NCI-H510A treated with DMSO at 0.1 percent for 48 hours (cell line): ENCODE results near the gene USP40.

Experiments
- DNase-seq: peaks from one replicate; lab custom pipeline; 2025; lab: John Stamatoyannopoulos, UW

Gene USP40

DNA sequence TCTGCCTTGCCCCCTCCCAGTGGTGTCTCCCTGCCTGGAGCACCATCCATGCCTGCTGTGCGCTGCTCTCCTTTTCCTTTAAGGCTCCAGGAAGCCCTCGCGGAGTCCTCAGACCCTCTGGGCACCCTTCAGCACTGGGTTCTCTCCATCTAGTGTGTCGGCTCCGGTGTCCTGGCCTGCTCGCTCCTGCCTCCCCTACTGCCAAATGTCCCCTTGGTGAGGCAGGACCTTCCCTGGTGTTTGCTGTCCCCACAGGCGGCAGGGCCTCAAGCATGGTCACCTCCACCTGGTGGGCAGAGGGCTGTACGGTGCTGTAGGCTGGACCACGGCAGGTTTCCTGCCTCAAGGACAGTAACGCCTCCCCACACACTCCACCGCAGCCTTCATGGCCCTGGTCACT lies 122.1 kb downstream of the USP40 start:
- DNase-seq = no peak

DNA sequence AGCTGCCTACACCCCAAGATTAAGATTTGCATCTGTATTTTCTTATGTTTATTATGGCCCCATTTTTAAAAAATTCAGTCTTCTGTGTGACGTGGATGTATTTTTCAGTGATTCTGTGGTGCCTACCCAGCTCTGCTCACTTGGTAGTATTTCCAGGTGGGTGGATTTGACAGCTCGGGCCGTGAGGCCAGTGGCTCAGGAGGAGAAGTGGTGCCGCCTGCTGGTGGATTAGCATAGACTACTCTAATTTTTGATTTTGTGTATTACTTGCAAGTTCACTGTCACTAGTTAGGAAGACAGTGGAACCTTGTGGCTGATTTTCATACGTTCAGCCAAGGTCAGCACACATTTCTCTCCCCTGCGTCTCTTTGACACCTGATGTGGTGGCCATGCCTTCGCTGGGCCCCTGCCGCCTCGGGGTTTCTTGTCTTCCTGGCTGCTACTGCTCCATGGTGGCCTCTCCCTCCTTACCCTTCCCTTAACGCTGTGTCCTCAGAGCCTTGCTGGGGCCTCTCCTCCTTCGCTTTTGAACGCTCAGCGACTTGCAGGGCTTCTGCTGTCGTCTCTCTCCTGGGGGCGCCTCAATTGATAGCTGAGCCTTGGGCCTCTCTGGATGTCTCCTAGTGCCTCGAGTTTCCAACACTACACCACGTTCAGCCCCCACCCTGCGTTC lies 122.9 kb downstream of the USP40 start:
- DNase-seq = peak; percentile 76

DNA sequence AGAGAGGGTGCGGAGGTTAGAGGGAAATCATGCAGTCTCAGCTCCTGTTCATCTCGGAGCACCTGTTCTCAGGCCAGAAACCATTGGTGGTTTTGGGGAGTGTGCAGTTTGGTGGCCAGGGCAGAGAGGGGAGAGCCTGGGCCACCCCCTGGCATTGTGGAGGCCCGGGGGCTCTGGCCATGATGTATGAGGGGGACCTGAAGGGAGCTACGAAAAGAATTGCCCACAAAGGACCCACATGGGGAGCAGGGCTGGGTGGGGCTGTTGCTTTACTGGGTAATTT lies 124.6 kb downstream of the USP40 start:
- no peak for DNase-seq

DNA sequence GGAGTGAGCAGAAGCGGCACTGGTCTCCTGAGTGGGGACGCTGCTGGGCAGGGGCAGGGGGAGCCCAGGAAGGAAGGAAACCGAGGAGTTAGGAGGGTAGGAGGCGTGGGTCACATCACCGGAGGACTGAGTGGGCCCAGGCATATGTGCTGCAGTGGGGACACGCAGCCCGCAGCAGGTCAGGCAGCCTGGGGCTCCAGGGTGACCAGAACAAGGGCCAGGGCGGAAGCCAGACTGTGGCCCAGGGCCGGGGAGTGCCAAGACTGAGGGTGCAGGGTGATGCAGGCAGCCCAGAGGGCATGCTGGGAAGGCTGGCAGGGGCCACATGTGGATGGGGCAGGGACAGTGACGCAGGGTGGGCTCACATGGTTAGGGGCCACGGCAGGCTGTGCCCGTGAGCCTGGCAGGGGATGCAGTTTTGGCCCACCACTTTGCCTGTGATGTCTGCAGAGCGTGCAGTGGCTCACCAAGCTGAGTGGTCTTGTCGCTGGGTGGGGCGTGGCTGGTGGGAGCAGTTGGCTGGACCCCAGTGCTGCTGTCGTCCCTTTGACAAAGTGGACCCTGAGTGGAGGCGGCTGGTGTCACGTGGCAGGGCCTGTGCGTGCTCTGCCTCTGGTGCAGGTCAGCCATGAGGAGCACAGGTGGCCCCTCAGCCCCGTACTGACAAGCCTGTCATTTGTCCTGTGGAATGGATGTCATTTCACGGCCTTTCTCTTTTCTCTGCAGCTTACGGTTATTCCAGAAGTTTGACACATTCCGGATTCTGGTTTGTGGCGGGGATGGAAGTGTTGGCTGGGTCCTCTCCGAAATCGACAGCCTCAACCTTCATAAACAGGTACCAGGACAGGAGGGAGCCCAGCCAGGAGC lies 125.2 kb downstream of the USP40 start:
- no peak for DNase-seq

DNA sequence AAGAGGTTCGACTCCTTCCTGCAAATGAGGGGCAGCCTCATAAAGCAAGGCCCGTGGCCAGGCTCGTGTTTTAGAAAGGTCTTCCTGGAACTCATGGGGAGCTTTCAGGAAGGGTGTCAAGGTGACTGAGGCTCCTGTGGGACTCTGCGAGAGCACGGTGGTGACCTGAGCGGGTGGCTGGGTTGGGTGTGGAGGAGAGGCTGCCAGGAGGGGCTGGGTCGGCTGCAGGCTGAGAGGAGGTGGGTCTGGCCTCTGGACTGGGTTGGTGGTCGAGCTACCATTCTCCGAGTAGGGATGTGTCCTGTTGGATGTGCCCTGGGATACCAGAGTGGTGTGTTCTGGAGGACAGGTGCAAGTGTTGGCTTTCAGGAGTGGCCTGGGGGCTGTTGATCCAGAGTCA lies 125.9 kb downstream of the USP40 start:
- no peak for DNase-seq

DNA sequence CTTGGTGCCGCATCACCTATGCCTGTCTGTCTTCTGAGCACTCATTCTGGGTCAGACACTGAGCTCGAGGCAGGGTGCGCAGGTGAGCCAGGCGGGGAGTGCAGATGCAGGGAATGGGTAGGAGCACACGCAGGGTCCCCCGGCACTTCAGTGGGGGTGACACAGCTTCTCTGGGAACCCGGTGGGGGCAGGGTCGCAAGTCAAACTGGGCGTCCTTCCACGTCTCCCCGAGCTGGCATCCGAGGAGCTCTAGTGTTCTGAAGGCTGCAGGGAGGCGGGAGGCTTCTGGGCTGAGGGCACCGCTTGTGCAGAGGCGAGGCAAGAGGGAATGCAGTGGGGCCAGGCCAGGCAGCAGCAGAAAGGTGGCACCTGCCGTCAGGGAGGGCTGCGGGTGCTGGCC lies 126.3 kb downstream of the USP40 start:
- no peak for DNase-seq

DNA sequence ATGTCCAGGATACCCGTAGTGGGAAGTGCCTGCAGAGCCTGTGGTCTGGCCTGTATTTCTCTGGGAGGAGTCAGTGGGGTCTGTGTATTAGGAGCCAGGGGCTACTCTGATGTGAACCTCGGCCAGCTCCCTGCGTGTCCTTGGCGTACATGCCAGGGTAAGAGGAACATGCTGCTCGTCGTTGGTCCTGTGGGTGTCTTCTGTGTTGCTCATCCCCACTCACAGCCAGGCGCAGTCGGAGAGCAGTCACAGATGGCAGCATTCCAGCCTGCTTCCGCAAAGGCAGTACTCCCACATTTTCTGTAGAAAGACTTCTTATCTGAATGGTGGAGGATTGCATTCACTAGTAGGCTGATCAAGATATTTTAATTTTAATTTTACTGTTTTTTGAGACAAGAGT lies 127.4 kb downstream of the USP40 start:
- DNase-seq = no peak

DNA sequence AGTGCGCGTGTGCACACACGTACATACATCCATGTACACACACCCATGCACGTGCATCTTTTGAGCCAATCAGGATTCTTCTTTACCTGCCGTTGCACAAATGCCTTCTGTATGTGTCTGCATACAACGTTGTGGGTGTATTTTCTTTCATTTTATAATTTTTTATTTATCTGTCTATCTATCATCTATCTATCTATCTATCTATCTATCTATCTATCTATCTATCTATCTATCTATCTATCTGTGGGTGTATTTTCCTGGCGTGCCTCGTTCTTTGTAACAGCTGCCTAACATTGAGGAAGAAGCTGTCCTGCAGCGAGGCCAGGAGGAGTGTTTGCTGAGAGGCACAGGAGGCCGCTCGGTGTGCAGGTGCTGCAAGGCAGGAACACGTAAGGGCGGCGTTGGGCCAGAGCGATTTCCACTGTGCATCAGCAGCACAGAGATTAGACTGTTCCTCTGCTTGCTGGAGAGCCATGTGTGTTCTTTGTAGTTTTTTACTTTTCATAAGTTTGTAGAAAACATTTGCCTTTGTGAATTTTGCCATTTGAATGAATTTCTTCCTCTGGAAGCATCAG lies 127.9 kb downstream of the USP40 start:
- no peak for DNase-seq

DNA sequence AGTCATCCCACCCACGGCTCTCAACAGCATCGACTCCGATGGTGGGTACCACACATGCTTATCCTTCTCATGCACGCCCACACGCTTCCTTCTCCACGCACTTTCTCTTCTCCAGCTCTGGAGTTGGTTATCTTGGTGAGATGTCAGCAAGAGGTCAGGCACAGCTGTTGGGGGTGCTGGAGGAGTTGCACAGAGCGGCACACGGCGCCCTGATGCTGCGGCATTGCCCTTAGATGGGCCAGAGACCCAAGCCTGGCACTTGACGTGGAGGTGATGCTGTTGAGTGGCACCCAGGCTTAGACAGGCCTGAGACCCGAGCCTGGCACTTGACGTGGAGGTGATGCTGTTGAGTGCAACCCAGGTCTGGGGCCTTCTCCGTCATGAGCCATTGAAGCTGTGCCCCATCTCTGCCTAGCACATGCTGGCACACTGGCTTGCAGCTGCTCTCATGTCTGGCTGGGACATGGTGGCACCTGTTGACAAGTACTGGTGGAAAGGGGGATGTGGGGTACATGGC lies 129.1 kb downstream of the USP40 start:
- no peak for DNase-seq

DNA sequence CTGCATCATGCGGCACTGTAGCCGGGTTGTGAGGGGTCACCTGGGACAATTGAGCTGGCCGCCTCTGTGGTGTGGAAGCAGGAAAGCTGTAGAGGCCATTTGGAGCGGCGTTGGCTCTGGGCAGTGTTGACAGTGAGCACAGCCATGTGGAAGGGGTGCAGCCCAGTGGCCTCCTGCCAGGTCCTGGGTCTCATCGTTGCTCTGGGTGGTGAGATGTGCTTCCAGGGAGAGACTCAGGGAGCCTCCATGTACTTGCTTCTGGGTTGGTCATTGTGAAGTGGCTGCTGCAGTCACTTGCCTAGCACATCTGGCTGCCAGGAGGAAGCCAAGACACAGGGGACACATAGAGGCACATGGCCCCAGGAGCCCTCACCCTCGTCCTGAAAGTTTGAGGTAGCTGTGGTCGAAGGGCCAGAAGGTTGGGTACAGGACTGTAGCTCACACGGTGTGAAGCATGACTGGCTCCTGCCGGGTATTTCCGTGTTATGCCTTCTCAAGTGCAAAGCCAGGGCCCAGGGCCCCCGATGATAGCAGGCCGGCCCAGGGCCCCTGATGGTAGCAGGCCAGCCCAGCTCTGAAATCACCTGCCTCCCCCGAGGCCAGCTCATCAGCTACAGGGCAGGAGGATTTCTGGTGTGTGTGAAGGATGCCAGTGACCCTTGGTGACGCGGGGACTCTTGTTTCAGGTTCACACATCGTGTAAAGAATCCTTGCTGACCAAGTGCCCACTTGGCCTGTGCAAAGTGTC lies 129.7 kb downstream of the USP40 start:
- no peak for DNase-seq

DNA sequence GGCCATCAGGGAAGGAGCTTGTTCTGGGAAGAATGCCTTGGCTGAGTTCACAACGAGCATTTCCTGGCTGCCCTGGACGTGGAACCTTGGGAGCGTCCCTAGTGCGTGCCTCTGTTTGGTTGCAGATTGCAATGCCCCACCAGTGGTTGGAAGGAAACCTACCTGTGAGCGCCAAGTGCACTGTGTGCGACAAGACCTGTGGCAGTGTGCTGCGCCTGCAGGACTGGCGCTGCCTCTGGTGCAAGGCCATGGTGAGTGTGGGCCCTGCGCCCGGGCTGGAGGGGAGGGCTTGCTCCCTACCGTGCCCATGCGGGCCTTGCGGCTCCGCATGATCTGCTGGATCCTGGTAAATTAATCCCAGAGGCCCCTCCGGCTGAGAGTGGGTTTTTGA lies 130.4 kb downstream of the USP40 start:
- DNase-seq = no peak

DNA sequence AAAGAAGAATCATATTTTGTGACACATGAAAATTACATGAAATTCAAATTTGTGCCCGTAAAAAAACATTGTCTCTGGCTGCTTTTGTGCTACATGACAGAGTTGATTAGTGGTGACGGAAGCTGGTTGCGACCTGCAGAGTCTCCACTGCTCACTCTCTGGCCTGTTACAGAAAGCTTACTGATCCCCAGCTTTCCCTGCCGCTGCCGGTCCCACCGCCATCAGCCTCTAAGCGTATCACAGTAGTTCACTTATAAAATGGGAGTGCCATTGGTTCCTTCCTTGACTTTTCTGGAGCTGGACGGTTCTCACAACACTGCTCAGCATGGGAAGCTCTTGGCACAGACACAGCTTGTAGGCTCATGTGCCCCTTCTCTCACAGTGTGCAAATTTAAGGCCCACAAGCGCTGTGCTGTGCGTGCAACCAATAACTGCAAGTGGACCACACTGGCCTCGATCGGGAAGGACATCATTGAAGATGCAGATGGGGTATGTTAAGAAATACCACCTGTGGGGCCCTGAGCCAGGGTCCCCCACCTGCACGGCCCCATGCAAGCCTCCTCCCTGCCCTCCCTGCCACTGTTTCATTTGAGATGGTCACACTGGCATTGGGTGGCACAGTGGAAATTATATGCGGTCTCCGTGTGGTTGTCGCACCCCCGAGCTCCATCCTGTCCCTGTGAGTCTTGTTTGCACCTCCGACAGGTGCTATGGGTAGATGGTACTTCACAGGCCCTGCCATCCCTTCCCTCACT lies 131.0 kb downstream of the USP40 start:
- no peak for DNase-seq

DNA sequence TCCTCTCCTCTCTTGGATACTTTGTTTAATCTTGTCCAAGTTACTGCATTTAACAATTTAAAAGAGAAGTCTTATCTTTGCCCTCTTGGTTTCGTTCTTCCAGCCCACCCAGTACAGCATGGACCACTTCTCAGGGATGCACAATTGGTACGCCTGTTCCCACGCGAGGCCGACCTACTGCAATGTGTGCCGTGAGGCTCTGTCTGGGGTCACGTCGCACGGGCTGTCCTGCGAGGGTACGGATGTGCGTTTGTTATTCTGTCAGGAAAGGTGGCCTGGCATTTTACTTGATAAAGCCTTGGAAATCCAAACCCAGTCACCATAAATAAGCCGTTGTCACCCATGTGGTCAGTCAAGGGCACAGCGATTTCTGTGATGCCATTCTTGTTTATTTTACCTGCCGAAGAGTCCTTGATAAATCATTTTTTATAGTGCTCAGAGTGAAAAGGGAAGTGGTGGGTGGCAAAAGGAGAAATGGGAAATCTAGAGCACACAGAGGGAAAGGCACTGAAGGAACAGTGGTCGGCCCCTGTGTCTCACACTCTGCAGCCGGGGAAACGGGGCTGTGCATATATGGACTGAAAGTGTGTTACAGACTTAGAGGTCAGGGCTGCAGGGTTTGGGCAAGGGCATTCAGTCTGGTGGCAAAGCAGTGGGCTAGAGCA lies 131.8 kb downstream of the USP40 start:
- DNase-seq = no peak

DNA sequence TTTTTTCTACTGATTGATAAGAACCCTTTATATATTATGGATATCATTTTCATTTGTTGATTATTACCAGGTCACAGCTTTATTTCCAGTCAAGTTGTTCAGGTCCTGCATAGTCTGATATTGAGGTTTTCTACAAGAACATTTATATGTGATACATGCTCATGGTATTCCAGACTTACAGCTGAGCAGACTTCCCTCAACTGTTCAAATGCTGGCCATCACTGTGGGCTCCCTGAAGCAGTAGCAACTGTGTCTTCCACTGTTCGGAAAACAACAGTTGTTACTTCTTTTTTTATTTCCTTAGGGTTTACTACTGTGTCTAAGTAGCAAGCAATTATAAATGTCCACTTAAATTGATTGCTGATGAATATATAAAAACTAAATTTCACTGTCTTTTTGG lies 132.8 kb downstream of the USP40 start:
- no peak for DNase-seq

DNA sequence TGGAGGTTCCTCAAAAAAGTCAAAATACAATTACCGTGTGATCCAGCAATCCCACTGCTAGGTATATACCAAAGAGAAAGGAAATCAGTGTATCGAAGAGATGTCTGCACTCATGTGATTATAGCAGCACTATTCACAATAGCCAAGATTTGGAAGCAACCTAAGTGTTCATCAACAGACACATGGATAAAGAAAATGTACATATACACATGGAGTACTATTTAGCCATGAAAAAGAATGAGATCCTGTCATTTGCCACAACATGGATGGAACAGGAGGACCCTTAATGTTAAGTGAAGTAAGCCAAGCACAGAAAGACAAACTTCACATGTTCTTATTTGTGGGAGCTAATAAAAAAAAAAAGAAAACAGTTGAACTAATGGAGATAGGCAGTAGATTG lies 133.6 kb downstream of the USP40 start:
- no peak for DNase-seq

DNA sequence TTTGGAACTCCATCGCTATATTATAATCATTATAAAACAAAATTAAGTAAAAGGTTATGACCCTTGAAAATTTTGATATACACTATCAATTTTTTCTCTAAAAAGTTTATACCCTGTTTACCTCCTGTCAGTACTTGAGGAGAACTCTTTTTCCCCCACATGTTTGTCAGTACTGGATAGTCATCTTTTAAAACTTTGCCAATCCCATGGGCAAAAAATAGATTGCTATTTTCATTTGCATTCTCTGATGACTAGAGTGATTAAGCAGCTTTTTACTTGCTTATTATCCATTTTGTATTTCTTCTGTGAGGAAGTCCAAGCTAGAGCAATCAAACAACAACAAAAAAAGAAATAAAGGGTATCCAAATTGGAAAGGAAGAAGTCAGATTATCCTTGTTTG lies 135.9 kb downstream of the USP40 start:
- no peak for DNase-seq

DNA sequence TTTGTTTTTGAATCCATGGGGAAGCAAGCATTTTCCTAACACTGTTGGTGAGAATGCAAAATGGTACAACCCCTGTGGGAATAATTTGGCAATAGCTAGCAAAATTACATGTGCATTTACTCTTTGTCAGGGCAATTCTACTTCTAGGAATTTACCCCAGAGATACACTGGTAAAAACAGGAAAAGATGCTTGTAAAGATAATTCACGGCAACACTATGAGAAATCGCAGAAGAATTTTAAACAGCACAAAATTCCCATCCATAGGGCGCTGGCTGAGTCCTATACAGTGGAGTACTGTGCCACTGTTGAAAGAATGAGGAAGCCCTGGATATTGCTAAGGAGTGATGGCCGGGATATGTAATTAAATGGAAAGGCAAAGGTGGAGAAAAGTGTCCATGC lies 136.5 kb downstream of the USP40 start:
- no peak for DNase-seq

DNA sequence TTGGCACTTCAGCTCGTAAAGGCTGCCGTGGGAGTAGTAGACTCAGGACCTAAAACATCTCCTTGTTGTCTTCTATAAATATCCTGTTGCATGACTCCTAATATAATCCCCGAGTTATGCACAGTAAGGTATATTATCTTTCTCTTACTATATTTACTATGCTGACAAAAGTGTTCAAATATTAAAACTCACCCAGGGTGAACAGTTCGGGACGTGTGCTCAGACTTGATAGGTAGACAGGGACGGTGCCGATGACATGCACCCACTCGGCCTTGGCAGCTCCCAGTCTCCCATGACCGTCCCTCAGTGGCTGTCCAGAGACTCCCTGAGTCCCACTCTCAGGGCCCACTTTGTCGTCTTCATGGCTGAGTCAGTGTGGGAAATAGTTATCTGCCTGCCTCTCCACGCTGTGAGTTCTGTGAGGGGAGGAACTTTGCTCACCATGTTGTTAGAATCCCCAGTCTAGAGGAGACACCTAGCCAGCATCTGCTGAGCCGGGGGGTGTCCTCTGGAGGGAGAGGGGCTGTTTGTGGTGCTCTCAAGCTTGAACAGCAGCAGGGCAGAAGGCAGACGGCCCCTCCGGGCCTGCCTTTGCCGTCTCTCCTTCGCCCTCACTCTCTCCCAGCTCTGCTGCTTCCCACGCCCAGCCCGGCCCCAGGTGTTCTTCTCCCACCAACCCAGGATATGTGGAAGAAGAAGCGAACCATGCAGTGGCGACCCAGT lies 137.2 kb downstream of the USP40 start:
- DNase-seq = no peak

DNA sequence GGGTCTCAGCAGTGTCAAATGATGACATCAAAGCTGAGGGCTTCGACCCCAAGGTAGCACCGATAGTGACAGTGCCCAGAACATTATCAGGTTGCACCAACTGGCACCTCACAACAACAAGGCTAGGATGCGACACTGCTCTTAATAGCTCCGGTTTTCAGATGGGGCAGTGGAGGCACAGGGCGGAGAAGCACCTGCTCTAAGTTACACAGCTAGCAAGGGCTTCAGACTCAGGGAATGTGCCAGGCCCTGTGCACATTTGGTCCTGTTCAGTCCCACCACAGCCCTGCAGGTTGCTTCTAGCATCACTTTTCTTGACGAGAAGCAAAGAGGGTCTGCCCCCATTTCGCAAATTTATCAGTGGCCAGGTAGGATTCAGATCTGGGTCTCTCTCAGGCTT lies 138.1 kb downstream of the USP40 start:
- no peak for DNase-seq

DNA sequence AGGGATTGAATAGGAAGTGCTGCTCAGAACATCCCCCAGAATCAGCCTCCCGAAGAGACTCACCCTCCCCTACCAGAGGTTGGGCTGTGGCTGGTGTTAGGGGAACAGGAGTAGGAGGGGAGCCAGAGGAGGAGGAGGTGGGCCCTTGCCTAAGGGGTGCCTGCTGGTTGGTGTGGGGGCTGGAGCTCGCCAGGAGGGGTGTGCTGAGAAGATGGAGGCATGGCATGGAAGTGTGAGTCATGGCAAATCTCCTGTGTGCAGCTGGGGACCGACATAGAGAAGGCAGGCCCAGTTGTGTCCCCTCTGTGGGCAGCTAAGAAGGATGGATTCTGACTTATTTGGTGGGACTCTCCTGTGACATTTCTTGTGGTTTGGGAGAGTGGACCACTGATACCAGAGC lies 138.6 kb downstream of the USP40 start:
- DNase-seq = no peak
